Glomerular visceral epithelial cell (primary cell): ENCODE measurements around the gene ZMIZ1.

Experiments
- DNase-seq: peaks from one replicate; pipeline ENCODE4 v3.0.0-alpha.2; 2016; ENCODE audit errors: extremely low spot score

The ZMIZ1 gene

DNA sequence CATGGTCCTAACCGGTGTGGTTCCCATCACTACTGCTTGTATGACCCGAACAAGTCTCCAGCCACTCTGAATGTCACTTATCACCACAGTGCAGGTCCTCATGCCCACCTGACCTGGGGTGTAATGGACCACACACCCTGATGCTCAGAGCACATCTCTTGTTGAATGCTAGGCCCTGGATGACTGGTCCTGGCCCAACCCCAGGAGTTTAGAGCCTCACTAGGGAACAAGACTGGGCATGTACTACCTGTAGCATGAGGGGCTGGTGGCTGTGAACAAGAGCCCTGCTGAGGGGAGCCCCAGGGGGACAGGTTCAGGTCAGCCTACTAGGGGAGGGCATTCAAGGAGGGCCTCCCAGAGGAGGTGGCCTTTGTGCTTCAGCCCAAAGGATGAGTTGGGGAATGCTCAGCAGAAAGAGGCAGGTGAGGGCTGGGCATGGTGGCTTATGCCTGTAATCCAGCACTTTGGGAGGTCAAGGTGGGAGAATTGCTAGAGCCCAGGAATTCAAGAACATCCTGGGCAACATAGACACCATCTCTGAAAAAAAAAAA is 31.2 kb downstream of the ZMIZ1 start:
- no peak for DNase-seq

DNA sequence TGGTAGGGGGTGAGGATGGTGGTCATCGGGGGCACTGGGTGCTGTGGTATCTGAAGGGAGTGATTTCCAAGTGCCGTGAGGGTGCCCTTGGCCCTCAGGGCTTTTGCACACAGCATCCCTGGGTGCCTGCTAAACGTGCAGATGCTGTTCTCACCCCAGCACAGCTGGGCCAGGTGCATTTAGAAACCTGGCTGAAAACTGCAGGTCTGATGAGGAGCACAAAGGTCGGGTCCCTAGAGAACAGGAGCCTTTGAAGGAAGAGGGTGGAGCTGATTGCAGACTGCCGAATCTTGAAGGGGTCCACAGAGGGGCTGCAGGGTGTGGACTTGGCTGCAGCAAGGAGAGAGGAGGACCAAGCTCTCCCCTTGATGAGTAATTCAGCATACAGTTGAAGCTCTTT is 32.0 kb downstream of the ZMIZ1 start:
- DNase-seq = no peak

GRCh38 chr10:79101560-79102497 is 33.1 kb downstream of the ZMIZ1 start:
- DNase-seq = peak; percentile 71

DNA sequence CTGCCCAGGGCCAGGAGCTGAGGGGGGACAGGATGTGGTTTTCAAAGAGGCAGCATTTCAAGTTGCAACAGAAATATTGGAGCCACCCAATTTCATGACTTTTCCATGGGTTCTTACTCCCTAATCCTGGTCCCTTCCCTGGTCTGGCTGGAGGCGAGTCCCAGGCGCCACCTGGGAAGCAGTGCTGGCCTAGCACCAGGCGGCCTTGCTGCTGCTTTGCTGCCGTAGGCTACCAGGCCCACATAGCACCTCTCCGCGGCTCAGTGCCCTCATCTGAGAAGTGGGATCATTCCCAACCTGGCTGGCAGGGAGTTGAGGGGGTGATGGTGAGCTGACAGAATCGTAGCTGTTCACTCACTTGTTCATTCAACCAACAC is 33.7 kb downstream of the ZMIZ1 start:
- peak; percentile 59 for DNase-seq

DNA sequence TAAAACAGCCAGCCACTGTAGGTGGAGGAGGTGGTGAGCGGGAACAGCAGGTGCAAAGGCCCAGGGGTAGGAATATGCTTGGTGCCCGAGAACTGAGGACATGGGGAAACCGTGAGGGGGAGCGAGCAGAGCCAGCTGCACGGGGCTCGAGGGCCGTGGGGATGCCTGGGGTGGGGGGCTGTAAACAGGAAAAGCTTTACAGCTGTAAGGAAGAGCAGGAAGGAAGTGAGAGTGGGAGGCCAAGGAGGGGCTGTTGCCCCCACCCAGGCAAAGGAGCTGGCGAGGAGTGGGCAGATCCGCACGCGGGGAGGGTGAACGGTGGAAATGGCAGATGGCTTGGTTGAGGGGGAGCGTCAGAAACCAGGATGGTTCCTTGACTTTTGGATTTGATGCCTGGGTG is 34.4 kb downstream of the ZMIZ1 start:
- no peak for DNase-seq

DNA sequence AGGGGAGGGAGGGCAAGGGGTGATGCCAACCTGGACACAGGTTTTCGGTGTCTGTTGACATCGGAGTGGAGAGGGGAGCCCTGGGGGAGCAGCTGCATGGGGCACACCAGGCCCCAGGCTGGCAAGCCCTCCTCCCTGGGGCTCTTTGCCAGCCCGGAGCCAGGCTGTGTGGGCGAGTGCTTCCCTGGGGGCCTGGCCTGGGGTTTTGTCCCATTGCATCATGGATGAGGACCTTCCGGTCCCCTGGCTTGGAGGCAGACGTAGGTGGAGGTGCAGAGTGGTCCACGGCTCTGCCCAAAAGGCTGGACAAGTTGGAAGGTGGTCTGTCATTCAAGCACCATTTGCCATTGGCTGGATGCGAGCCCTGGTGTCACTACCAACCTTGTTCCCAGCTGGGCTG is 34.8 kb downstream of the ZMIZ1 start:
- peak; percentile 16 for DNase-seq

DNA sequence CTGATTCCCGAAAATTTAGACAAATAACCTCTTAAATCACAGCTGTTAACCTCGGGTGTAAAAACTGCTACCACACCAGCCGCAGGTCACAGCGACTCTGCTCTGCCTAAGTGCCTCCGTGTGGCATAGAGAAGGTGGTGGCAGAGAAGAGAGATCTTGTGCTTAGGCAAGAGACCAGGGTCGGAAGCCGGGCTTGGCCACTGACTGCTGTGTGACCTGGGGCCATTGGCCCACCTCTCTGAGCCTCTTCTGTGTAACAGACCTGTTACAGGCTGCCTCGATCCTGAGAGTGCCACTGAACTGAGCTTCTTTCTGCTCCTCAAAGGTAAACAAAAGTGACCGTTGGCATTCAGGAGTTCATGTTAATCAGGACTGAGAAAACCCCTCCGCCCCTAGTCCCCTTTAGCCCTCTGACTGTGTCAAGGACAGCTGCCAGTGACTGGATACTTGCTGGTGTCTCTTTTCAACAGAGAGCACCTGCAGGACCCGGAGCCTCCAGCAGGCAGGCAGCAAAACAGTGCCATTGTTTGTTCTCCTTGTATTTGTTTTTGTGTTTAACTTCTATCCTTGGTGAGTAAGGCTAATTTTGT is 36.5 kb downstream of the ZMIZ1 start:
- DNase-seq = no peak

GRCh38 chr10:79105818-79106217 is 37.1 kb downstream of the ZMIZ1 start:
- DNase-seq = no peak

GRCh38 chr10:79106256-79107050 is 37.7 kb downstream of the ZMIZ1 start:
- DNase-seq = no peak

DNA sequence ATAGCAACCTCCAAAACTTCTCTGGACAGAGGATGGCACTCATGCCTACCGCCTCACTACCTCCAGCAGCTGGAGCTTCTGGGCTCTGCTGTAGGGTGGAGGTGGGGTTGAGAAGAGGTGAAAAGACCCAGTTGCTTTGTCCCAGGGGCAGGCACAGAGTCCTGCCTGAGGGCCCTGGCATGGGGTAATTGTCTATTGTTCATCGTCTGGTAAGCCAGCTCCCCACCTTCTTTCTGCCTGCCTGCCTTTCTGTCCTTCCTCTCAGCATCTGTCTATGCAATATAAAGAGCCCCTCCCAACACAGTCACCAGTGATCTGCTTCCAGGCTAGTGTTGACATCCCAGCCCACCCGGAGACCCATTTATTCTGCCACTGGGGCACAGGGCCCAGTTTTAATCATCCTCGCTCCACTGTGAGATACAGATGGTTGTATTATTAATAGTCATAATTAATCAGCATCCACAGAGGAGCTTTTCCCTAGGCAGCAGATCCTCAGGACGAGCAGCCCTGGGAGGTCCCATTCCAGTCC is 39.0 kb downstream of the ZMIZ1 start:
- DNase-seq = no peak

DNA sequence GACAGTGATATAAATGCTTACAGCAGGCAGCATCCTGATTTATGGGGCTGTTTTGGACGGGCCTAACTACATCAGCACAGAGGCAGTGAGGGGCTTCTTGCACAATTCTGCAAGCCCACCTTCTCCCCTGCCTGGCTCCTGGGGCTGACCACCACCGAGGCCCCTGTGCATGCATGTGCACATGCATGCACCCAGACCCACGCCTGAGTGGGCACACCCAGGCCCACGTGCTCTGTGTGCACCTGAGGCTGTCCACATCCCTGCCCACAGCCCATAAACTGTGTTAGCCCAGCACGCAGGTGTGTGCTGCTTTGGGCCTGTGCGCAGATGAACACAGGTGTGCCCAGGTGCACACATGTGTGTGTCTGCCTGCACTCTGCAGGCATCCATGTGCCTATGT is 40.0 kb downstream of the ZMIZ1 start:
- DNase-seq = no peak

GRCh38 chr10:79111427-79111826 is 42.7 kb downstream of the ZMIZ1 start:
- peak; percentile 96 for DNase-seq

GRCh38 chr10:79111846-79112614 is 43.3 kb downstream of the ZMIZ1 start:
- no peak for DNase-seq

GRCh38 chr10:79112881-79113431 is 44.2 kb downstream of the ZMIZ1 start:
- peak; percentile 93 for DNase-seq

DNA sequence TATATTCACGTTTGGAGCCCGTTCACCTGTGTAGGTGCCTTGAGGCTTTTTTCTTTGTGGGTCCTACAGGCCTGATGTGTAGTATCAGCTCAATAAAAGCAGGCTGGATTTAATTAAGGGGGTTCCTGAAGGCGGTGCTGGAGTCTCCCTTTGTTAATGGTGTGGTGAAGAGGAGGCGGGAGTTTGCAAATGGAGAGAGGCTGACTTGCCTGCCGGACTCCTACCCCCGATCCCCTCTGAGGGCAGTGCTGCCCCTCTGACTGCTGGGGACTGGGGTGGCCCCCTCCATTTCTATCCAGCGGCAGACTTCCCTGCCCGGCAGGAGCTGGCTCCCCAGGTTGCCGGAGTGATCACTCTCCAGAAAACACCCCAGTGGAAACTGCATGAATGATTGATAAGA is 45.1 kb downstream of the ZMIZ1 start:
- no peak for DNase-seq

- no peak for DNase-seq
These were observed 46.5 kb downstream of the ZMIZ1 start for GRCh38 chr10:79115302-79115701.

- no peak for DNase-seq
These were observed 47.6 kb downstream of the ZMIZ1 start for GRCh38 chr10:79116368-79116767.

DNA sequence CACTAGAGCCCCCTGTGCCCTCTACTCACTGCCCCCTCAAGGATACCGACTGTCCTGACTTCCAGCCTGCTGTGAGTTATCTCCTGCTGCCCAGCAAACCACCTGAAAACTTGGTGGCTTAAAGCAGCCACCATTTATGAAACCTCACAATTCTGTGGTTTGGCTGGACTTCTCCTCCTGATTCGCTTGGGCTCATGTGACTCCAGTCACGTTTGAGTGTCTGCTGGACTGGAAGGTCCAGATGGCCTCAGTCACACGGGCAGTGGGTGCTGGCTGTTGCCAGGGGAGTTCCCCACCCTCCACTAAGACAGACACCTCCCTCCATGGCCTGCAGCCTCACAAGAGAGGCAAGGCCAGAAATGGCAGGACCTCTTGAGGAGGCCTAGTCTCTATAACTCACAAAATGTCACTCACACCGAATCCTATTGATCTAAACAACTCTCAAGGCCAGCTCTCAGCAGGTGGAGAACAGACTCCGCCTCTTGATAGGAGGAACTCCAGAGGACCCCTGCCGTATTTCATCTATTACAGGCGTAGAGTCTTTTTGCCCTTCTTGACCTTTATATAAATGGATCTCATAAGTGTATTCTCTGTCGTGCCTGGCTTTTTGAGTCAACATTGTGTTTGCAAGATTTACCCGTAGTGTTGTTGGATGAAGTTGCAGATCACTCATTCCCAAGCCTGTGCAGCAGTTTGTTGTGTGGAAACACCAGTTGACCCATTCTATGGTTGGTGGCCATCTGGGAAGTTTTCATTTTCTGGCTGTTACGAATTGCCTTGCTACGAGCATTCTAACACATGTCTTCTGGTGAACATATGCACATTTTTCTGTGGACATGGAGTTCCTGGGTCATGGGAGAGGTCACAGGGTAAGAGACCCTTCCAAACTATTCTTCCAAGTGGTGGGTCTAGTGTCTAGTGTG is 48.3 kb downstream of the ZMIZ1 start:
- DNase-seq = peak; percentile 73

- no peak for DNase-seq
These were observed 49.8 kb downstream of the ZMIZ1 start for GRCh38 chr10:79118286-79119202.
